GM18861 (cell line): ENCODE measurements around the gene LILRA1.
"Not testable (repeated sequence)": the region's sequence is repeated elsewhere in the genome, so short reads cannot be mapped to it uniquely, and the experiment has no call there.

ENCODE experiments used
- ATAC-seq: cut with Tn5 transposase; IDR thresholded peaks from one replicate; pipeline ENCODE4 v1.9.1; 2021; ENCODE audit not compliant: unreplicated experiment

The LILRA1 gene

GRCh38 chr19:54622431-54622830 lies 29.0 kb downstream of the LILRA1 start:
- ATAC-seq = no peak

- ATAC-seq = not testable (repeated sequence)
Observed at GRCh38 chr19:54624234-54624633, 30.8 kb downstream of the LILRA1 start.

- ATAC-seq = not testable (repeated sequence)
Observed at GRCh38 chr19:54624934-54625730, 31.7 kb downstream of the LILRA1 start.

- ATAC-seq = no peak
Observed at GRCh38 chr19:54626757-54627156, 33.3 kb downstream of the LILRA1 start.

GRCh38 chr19:54627912-54628311 lies 34.5 kb downstream of the LILRA1 start:
- not testable (repeated sequence) for ATAC-seq

- not testable (repeated sequence) for ATAC-seq
Observed at GRCh38 chr19:54630262-54630661, 36.8 kb downstream of the LILRA1 start, which contains the start of gene LILRB1. LILRB1 (plus strand) TSS chr19:54630484; CDS start chr19:54631074, 590 bp downstream.

GRCh38 chr19:54630782-54631181 lies 37.4 kb downstream of the LILRA1 start:
- ATAC-seq = no peak

GRCh38 chr19:54631489-54632337 lies 38.3 kb downstream of the LILRA1 start:
- not testable (repeated sequence) for ATAC-seq

GRCh38 chr19:54632517-54632916 lies 39.1 kb downstream of the LILRA1 start:
- ATAC-seq = not testable (repeated sequence)

GRCh38 chr19:54633401-54633800 lies 40.0 kb downstream of the LILRA1 start:
- ATAC-seq = no peak

GRCh38 chr19:54636081-54636480 lies 42.6 kb downstream of the LILRA1 start:
- not testable (repeated sequence) for ATAC-seq

GRCh38 chr19:54638683-54639082 lies 45.3 kb downstream of the LILRA1 start:
- no peak for ATAC-seq

GRCh38 chr19:54642953-54643352 lies 49.5 kb downstream of the LILRA1 start:
- ATAC-seq = not testable (repeated sequence)

GRCh38 chr19:54643583-54643982 lies 50.2 kb downstream of the LILRA1 start:
- not testable (repeated sequence) for ATAC-seq

GRCh38 chr19:54644056-54644455 lies 50.6 kb downstream of the LILRA1 start:
- no peak for ATAC-seq

- ATAC-seq = no peak
Observed at GRCh38 chr19:54646331-54646841, 53.0 kb downstream of the LILRA1 start.

- ATAC-seq = no peak
Observed at GRCh38 chr19:54648129-54648528, 54.7 kb downstream of the LILRA1 start.

- ATAC-seq = no peak
Observed at GRCh38 chr19:54650108-54650655, 56.8 kb downstream of the LILRA1 start.
